ENCODE results near the gene MAMDC2.

- TF ChIP-seq EP300 (IDR thresholded peaks at IDR 0.05) (no peak), MAX (IDR thresholded peaks at IDR 0.05) (no peak), PBX3 (IDR thresholded peaks at IDR 0.05) (no peak), ZC3H11A (IDR thresholded peaks at IDR 0.05) (no peak), RCOR1 (IDR thresholded peaks at IDR 0.05; ENCODE audit: low read depth, low read length) (no peak), CTCF (IDR thresholded peaks at IDR 0.05) (no peak), POLR2A (IDR thresholded peaks at IDR 0.05; ENCODE audit: low read length) (no peak)
Observed at GRCh38 chr9:70053864-70054263, 10.2 kb downstream of the MAMDC2 start.
